Tibial artery (tissue), 4 donors: ENCODE data around the gene SLC28A1.

Experiments
- DNase-seq, 2 donors: peaks; one replicate each; pipeline ENCODE4 v3.0.0-alpha.2; 2019
- H3K27ac ChIP-seq, 2 donors: fragments of 200-600 bp; sonication (generic) in 1 of 2; 1 replicate in 1 of 2; 2 replicates in 1 of 2; pipeline ENCODE4 v1.5.1; 2018 to 2019; ENCODE audit warnings: mild to moderate bottlenecking in 1 of 2
- H3K27me3 ChIP-seq, 2 donors: fragments of 200-600 bp; sonication (generic) in 1 of 2; one replicate each; pipeline versions ENCODE4 v1.5.1 to v1.6.0; 2016 to 2019
- H3K36me3 ChIP-seq, 3 donors: fragments of 200-600 bp; sonication (generic) in 2 of 3; one replicate each; pipeline ENCODE4 v1.5.1; 2016 to 2019; ENCODE audit warnings: mild to moderate bottlenecking in 2 of 3
- H3K4me1 ChIP-seq, 4 donors: fragments of 200-600 bp; sonication (generic) in 2 of 4; 1 replicate in 3 of 4; 2 replicates in 1 of 4; pipeline ENCODE4 v1.5.1; 2016 to 2019
- H3K4me3 ChIP-seq, 2 donors: fragments of 200-600 bp; sonication (generic) in 1 of 2; 1 replicate in 1 of 2; 2 replicates in 1 of 2; pipeline ENCODE4 v1.5.1; 2018 to 2019; ENCODE audit warnings: mild to moderate bottlenecking in 2 of 2
- H3K9me3 ChIP-seq, 3 donors: fragments of 200-600 bp; sonication (generic) in 1 of 3; one replicate each; pipeline ENCODE4 v1.5.1; 2016 to 2019
- CTCF ChIP-seq, 2 experiments: fragments of 200-600 bp in 1 of 2; fragments of 450-650 bp in 1 of 2; IDR thresholded peaks; one replicate each; pipeline ENCODE4 v1.5.1; 2017 to 2019; ENCODE audit warnings: antibody characterized with exemption in 2 of 2, mild to moderate bottlenecking in 1 of 2, moderate library complexity in 1 of 2
- intact Hi-C: fragments of 100-400 bp; cut with DNase I; formaldehyde crosslinking; loops from one replicate; pipeline ENCODE4 v1.15.0; 2023; ENCODE audit warnings: low total_unique reads

SLC28A1 gene

GRCh38 chr15:84893607-84894006 lies 9.1 kb downstream of the SLC28A1 start:
- Histone ChIP-seq H3K36me3 (no peaks in the 10 kb centered on the region), H3K9me3 (no peaks in the 10 kb centered on the region), H3K4me1 (no peaks in the 10 kb centered on the region), H3K4me3 (no peak overlapping the region), H3K27me3 (peaks cover 0 to 4% of the 10 kb centered on the region in 2 donors), H3K27ac (no peak overlapping the region)
- no peak for DNase-seq
- no peak for TF ChIP-seq CTCF (IDR thresholded peaks at IDR 0.05)
- intact Hi-C loops = no loop called here

- no peak for TF ChIP-seq CTCF (IDR thresholded peaks at IDR 0.05)
- H3K27ac ChIP-seq = no peak overlapping the region
- intact Hi-C loops = no loop called here
Measured at GRCh38 chr15:84894736-84895425, 10.4 kb downstream of the SLC28A1 start.

GRCh38 chr15:84898761-84899160 lies 14.3 kb downstream of the SLC28A1 start:
- DNase-seq = no peak
- H3K4me1 ChIP-seq = peaks cover 0 to 10% (median 4%) of the 10 kb centered on the region in 4 donors
- no peaks in the 10 kb centered on the region for H3K27me3 ChIP-seq
- no peak for TF ChIP-seq CTCF (IDR thresholded peaks at IDR 0.05)
- no peaks in the 10 kb centered on the region for H3K36me3 ChIP-seq
- no peak overlapping the region for H3K4me3 ChIP-seq
- H3K27ac ChIP-seq = no peak overlapping the region
- intact Hi-C loops = no loop called here
- H3K9me3 ChIP-seq = no peaks in the 10 kb centered on the region

More at GRCh38 chr15:84894736-84895425, 10.4 kb downstream of the SLC28A1 start:
- no peaks in the 10 kb centered on the region for H3K4me1 ChIP-seq
- H3K36me3 ChIP-seq = no peaks in the 10 kb centered on the region
- H3K4me3 ChIP-seq = no peak overlapping the region
- DNase-seq = no peak
- no peaks in the 10 kb centered on the region for H3K27me3 ChIP-seq
- H3K9me3 ChIP-seq = no peaks in the 10 kb centered on the region

GRCh38 chr15:84899750-84900149 lies 15.3 kb downstream of the SLC28A1 start:
- intact Hi-C loops = no loop called here
- H3K4me3 ChIP-seq = no peak overlapping the region
- H3K36me3 ChIP-seq = no peaks in the 10 kb centered on the region
- no peak overlapping the region for H3K27ac ChIP-seq
- H3K4me1 ChIP-seq = peaks cover 0 to 20% (median 14%) of the 10 kb centered on the region in 4 donors
- H3K27me3 ChIP-seq = no peaks in the 10 kb centered on the region
- DNase-seq = no peak
- H3K9me3 ChIP-seq = no peaks in the 10 kb centered on the region
- no peak for TF ChIP-seq CTCF (IDR thresholded peaks at IDR 0.05)

GRCh38 chr15:84901540-84901939 lies 17.1 kb downstream of the SLC28A1 start:
- DNase-seq = no peak
- intact Hi-C loops = no loop called here
- Histone ChIP-seq H3K9me3 (no peaks in the 10 kb centered on the region), H3K27ac (no peak overlapping the region), H3K36me3 (no peaks in the 10 kb centered on the region), H3K27me3 (no peaks in the 10 kb centered on the region), H3K4me1 (peaks cover 0 to 36% (median 24%) of the 10 kb centered on the region in 4 donors), H3K4me3 (no peak overlapping the region)
- no peak for TF ChIP-seq CTCF (IDR thresholded peaks at IDR 0.05)
